NT2/D1 (cell line): ENCODE results near the gene MIB1.

Source experiments
- DNase-seq: peaks from one replicate; pipeline ENCODE4 v3.0.0-alpha.2; 2011; ENCODE audit warnings: low read depth, low spot score
- H3K27me3 ChIP-seq: 2 replicates; pipeline ENCODE4 v1.6.0; 2011; ENCODE audit warnings: mild to moderate bottlenecking; ENCODE audit not compliant: insufficient read length, insufficient read depth
- H3K36me3 ChIP-seq: 2 replicates; pipeline ENCODE4 v1.6.1; 2011; ENCODE audit warnings: mild to moderate bottlenecking, low read length, mixed read lengths; ENCODE audit not compliant: insufficient read depth, insufficient read length
- H3K4me1 ChIP-seq: 2 replicates; pipeline ENCODE4 v1.5.1; 2011; ENCODE audit not compliant: insufficient read depth, insufficient read length
- H3K4me3 ChIP-seq: 2 replicates; pipeline ENCODE4 v1.5.1; 2011; ENCODE audit warnings: low read depth; ENCODE audit not compliant: insufficient read length
- H3K9ac ChIP-seq: 2 replicates; pipeline ENCODE4 v1.6.0; 2011; ENCODE audit warnings: low read depth; ENCODE audit not compliant: insufficient read length
- H3K9me3 ChIP-seq: 2 replicates; pipeline ENCODE4 v1.5.1; 2011; ENCODE audit warnings: mild to moderate bottlenecking, low read length; ENCODE audit not compliant: insufficient read depth
- SUZ12 ChIP-seq: IDR thresholded peaks from 2 replicates; pipeline ENCODE4 v1.6.1; 2011; ENCODE audit not compliant: insufficient read length, insufficient read depth; ENCODE audit errors: extremely low read depth
- YY1 ChIP-seq: IDR thresholded peaks from 2 replicates; pipeline ENCODE4 v1.6.1; 2011; ENCODE audit not compliant: insufficient read length, insufficient read depth
- ZNF274 ChIP-seq: IDR thresholded peaks from 2 replicates; pipeline ENCODE4 v1.6.1; 2011; ENCODE audit warnings: mild to moderate bottlenecking, low read depth, low read length

Gene MIB1

DNA sequence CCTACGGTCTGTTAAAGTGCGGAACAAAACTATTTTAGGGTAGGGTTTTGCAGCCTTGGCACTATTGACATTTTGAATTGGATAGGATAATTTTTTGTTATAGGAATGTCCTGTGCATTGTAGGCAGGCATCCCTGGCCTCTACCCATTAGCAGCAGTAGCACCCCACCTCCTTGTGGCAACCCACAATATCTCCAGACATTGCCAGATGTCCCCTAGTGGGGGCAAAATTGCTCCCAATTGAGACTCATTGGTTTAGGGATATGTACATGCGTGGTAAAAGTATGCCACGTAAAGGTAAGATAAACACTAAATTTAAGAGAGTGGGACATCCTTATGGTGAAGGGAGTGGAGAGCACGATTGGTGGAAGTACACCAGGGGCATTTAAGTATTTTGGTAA is 4.6 kb downstream of the MIB1 start:
- H3K9ac ChIP-seq, result no peak overlapping the region
- no peaks in the 10 kb centered on the region for H3K4me1 ChIP-seq
- no peaks in the 10 kb centered on the region for H3K36me3 ChIP-seq
- H3K27me3 ChIP-seq, result no peaks in the 10 kb centered on the region
- no peak for TF ChIP-seq SUZ12
- TF ChIP-seq ZNF274, result no peak
- no peak for TF ChIP-seq YY1
- H3K9me3 ChIP-seq, result no peaks in the 10 kb centered on the region
- H3K4me3 ChIP-seq, result no peak overlapping the region
- DNase-seq, result no peak

DNA sequence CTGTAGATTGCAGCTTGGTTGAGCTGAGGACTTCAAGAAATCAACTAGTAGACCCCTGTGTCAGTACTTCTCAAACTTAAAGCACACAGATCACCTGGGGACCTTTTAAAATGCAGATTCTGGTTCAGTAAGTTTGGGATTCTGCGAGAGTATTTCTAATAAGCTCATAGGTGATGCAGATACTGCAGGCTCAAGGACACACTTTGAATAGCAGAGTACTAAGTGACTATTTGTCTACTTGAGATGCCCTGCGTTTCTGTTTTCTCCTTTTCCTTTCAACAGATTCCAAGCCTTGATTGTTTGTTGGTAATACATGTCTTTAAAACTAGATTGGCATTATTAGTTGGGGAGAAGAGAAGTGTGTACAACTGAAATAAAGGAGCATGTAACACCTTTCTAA is 6.7 kb downstream of the MIB1 start:
- H3K4me1 ChIP-seq, result no peaks in the 10 kb centered on the region
- H3K4me3 ChIP-seq, result no peak overlapping the region
- TF ChIP-seq YY1, result no peak
- DNase-seq, result no peak
- H3K9ac ChIP-seq, result no peak overlapping the region
- no peaks in the 10 kb centered on the region for H3K27me3 ChIP-seq
- no peaks in the 10 kb centered on the region for H3K9me3 ChIP-seq
- H3K36me3 ChIP-seq, result no peaks in the 10 kb centered on the region

DNA sequence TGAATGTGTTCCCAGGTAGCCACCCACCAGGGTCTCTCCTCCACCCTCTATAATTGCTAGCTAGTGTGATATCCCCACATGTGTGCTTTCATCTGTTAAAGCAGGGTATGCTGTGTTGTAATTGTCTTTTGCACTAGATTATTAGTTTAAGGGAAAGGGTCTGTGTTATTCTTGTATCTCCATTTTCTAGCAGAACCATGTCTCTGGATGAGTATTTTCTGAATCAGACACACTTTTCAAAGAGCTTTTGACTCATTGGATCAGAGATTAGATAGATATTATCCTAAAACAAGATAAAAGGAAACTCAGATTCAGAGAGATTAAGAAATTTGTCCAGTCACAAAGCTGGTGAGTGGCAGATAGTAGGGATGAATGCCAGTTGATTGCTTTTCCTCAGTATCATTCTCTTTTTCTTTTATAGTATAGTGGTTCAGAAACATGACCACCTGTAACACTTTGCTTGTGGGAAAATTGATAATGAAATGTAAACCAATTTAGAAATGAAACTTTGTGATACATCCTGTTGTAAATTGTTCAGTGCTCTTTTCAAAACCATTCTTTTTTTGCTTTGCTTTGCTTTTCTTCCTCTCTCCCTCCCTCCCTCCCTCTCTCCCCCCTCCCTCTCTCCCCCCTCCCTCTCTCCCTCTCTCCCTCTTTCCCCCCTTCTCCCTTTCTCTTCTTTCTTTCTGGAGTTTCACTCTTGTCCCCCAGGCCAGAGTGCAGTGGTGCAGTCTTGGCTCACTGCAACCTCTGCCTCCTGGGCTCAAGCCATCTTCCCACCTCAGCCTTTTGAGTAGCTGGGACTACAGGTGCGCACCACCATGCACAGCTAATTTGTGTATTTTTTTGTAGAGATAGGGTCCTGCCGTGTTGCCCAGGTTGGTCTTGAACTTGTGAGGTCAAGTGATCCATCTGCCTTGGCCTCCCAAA is 7.4 kb downstream of the MIB1 start:
- H3K4me1 ChIP-seq, result no peaks in the 10 kb centered on the region
- no peak overlapping the region for H3K9ac ChIP-seq
- TF ChIP-seq YY1, result no peak
- no peak for TF ChIP-seq SUZ12
- TF ChIP-seq ZNF274, result no peak
- no peaks in the 10 kb centered on the region for H3K9me3 ChIP-seq
- H3K4me3 ChIP-seq, result no peak overlapping the region
- H3K27me3 ChIP-seq, result no peaks in the 10 kb centered on the region
- H3K36me3 ChIP-seq, result no peaks in the 10 kb centered on the region
- no peak for DNase-seq

DNA sequence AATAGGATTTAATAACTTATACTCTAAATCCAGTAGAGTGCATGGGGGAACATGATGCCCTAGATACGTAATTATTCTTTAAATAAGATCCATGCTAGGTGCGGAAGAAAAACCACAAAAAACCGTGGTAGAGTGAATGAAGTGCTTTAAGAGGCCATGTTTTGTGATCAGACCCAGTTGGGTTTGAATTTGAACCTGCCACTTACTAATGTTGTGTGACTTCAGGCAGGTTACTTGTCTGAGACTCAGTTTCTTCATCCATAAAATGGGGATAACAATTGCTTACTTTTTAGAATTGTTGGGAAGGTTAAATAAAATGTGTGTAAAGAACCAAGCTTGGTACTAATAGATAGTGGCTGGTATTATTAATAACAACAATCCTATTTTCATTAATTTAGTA is 17.2 kb downstream of the MIB1 start:
- H3K9ac ChIP-seq, result no peak overlapping the region
- H3K9me3 ChIP-seq, result no peaks in the 10 kb centered on the region
- TF ChIP-seq YY1 (no peak), ZNF274 (no peak), SUZ12 (no peak)
- peaks cover 2% of the 10 kb centered on the region for H3K36me3 ChIP-seq
- H3K4me1 ChIP-seq, result no peaks in the 10 kb centered on the region
- no peak for DNase-seq
- no peak overlapping the region for H3K4me3 ChIP-seq
- no peaks in the 10 kb centered on the region for H3K27me3 ChIP-seq

DNA sequence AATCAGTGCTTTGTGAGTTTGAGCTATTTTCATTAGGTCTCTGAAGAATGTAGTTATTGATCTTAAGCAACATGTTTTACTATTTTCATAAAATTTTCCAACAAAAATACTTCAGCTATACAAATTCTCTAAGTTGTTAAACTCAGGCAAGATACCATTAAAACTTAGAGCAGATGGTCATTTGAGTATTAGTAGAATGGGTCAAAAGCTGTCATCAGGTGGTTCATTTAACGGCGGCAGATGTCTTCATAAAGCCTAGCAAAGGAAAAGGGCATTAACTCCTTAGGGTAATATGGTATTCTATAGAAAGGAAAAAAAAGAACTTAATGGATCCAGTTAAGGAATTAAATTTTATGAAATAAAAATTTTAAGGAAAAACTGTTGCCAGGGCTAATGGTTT is 19.2 kb downstream of the MIB1 start:
- DNase-seq, result no peak

DNA sequence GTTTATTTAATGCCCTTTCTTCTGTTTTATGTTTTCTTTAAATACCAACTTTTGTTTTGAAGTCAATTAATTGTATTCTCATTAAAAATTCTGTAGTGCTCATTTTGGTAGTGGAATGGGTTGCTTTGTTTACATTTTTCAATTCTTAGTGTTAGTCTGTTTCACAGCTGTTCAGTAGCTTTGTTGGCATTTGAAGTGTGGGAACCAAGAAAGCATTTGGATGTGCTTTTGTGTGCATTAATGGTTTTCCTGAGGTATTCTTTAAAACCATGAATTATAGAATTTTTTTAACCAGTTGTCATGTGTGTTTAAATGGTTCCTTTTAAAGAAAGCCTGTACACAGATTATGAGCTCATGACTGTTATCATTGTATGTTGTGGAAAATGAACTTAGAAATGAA is 19.7 kb downstream of the MIB1 start:
- Histone ChIP-seq H3K4me3 (no peak overlapping the region), H3K27me3 (no peaks in the 10 kb centered on the region), H3K9ac (no peak overlapping the region), H3K4me1 (no peaks in the 10 kb centered on the region), H3K36me3 (peaks cover 2% of the 10 kb centered on the region), H3K9me3 (no peaks in the 10 kb centered on the region)
- DNase-seq, result no peak
- TF ChIP-seq ZNF274 (no peak), SUZ12 (no peak), YY1 (no peak)

More for the DNA sequence above, 19.2 kb downstream of the MIB1 start:
- no peak for TF ChIP-seq SUZ12
- no peak for TF ChIP-seq ZNF274
- TF ChIP-seq YY1, result no peak
- Histone ChIP-seq H3K27me3 (no peaks in the 10 kb centered on the region), H3K36me3 (peaks cover 2% of the 10 kb centered on the region), H3K4me3 (no peak overlapping the region), H3K9me3 (no peaks in the 10 kb centered on the region), H3K4me1 (no peaks in the 10 kb centered on the region), H3K9ac (no peak overlapping the region)

DNA sequence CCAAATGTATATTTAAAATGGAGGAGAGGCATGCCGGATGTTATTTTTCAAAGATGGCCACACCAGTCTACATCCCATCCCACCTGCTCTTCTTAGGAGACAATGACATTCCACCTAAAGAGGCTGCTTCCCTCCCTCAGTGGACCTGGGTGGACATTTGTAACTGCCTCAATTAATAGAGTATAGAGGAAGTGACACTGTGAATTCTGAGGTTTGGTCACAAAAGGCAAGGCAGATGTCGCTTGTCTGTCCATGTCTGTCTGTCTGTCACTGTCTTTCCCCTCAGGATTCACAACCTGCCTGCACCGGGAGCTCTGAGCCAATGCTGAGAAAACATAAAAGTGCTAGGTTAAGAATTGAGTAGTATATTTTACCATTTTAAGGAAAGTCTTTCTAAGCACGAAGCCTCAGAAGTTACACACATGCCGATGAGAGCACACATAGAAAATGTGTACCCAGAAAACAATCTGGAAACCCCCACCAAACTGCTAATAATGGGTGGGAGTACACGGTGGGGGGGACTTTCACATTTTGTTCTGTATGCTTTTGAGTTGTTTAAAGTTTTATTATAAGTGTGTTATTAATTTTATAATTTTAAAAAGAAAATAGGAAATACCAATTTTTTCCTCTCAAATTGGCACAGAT is 21.0 kb downstream of the MIB1 start:
- no peaks in the 10 kb centered on the region for H3K27me3 ChIP-seq
- H3K4me1 ChIP-seq, result no peaks in the 10 kb centered on the region
- TF ChIP-seq YY1 (no peak), SUZ12 (no peak), ZNF274 (no peak)
- H3K4me3 ChIP-seq, result no peak overlapping the region
- H3K9me3 ChIP-seq, result no peaks in the 10 kb centered on the region
- H3K9ac ChIP-seq, result no peak overlapping the region
- no peak for DNase-seq
- peaks cover 12% of the 10 kb centered on the region for H3K36me3 ChIP-seq
